Stomach (tissue), 9 donors: Measurements from ENCODE around the gene DNAJC10. TPM values are rescaled to one million over a fixed set of nuclear protein-coding genes. Genes with fewer than 3 reads are reported as not detected.
"Not testable (repeated sequence)": the region's sequence is repeated elsewhere in the genome, so short reads cannot be mapped to it uniquely, and the experiment has no call there.

Experiments used
- DNase-seq, 2 donors: peaks; one replicate each; pipeline versions ENCODE4 v3.0.0 to v3.0.0-alpha.2; 2013 to 2019
- H3K27ac ChIP-seq, 5 donors: fragments of 200-600 bp in 4 of 5; sonication (generic) in 4 of 5; one replicate each; pipeline ENCODE4 v1.5.1; 2013 to 2019; ENCODE audit warnings: mild to moderate bottlenecking in 1 of 5, moderate library complexity in 1 of 5
- H3K27me3 ChIP-seq, 3 donors: fragments of 200-600 bp; sonication (generic); one replicate each; pipeline ENCODE4 v1.5.1; 2017 to 2019; ENCODE audit warnings: mixed run types in 1 of 3
- H3K36me3 ChIP-seq, 4 donors: fragments of 200-600 bp; sonication (generic); 1 replicate in 3 of 4; 2 replicates in 1 of 4; pipeline ENCODE4 v1.5.1; 2016 to 2019
- H3K4me1 ChIP-seq, 4 donors: fragments of 200-600 bp; sonication (generic); one replicate each; pipeline ENCODE4 v1.5.1; 2016 to 2019
- H3K4me3 ChIP-seq, 4 donors: fragments of 200-600 bp; sonication (generic) in 3 of 4; one replicate each; pipeline ENCODE4 v1.5.1; 2016 to 2019; ENCODE audit warnings: mild to moderate bottlenecking in 1 of 4
- H3K9me3 ChIP-seq, 4 donors: fragments of 200-600 bp; sonication (generic); one replicate each; pipeline ENCODE4 v1.5.1; 2016 to 2019
- EP300 ChIP-seq: sonication (generic); formaldehyde crosslinking; IDR thresholded peaks from one replicate; pipeline ENCODE4 v1.6.1; 2017; ENCODE audit warnings: antibody characterized with exemption
- POLR2A ChIP-seq, 4 donors: fragments of 450-650 bp; IDR thresholded peaks; one replicate each; pipeline ENCODE4 v1.6.1; 2016; ENCODE audit warnings: antibody characterized with exemption in 4 of 4, control low read depth in 2 of 4, mild to moderate bottlenecking in 1 of 4, moderate library complexity in 1 of 4
- POLR2AphosphoS5 ChIP-seq, 3 donors: sonication (generic); formaldehyde crosslinking; IDR thresholded peaks; one replicate each; pipeline ENCODE4 v1.6.1; 2016; ENCODE audit warnings: antibody characterized with exemption in 3 of 3
- WGBS, 5 donors: extraction: QIAGEN DNeasy Blood & Tissue Kit in 3 of 5; methylation state at CpG; one replicate each; pipeline versions ENCODE4 v1.1.5 to v1.1.7; 2013 to 2018; 5-methylcytosine and 5-hydroxymethylcytosine counted together
- intact Hi-C: fragments of 100-400 bp; cut with DNase I; formaldehyde crosslinking; loops from one replicate; pipeline ENCODE4 v1.15.1; 2023; ENCODE audit warnings: low total_unique reads
- polyA plus RNA-seq, 3 donors: library from polyadenylated mRNA; stranded (reverse); fragments of 200-250 nt; gene quantifications; one replicate each; pipeline ENCODE4 v1.2.3, GENCODE V29; 2013
- total RNA-seq, 5 donors: library from RNA; depleted of rRNA; stranded (reverse); fragments of >200 nt; gene quantifications; one replicate each; pipeline versions ENCODE4 v1.1.0 to v1.2.3, GENCODE V29; 2014 to 2016
- TF ChIP-seq, protein P1 (sequence below), 7 experiments: fragments of 450-650 bp in 4 of 7; fragments of 200-600 bp in 3 of 7; sonication (generic) in 3 of 7; IDR thresholded peaks; one replicate each; pipeline ENCODE4 v1.5.1; 2016 to 2019; ENCODE audit warnings: antibody characterized with exemption in 7 of 7, control low read depth in 2 of 7, mild to moderate bottlenecking in 1 of 7
- donor health status: healthy with polysubstance abuse.
- donor health status: Bipolar disorder and iron deficiency.
- donor health status: healthy.

Gene DNAJC10
- total and polyA plus RNA-seq, 8 donors: 7.6 to 182 (median 20.3) TPM

DNA sequence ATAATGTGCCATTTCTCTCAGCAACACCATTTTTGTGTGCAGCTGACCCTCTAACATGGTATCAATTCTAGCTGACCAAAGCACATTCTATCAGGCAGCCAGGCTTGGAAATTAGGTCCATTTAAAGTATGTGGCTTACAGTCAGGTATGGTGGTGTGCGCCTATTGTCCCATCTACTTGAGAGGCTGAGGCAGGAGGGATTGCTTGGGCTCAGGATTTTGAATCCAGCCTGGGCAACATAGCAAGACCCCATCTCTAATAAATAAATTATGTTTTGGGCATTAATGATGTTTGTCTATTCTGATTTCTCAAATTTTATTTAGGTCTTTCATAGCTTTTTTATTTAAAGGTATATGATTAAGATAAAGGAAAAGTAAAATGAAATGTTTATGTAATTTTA is 63.3 kb downstream of the DNAJC10 start:
- TF ChIP-seq EP300 (no peak), POLR2AphosphoS5 (IDR thresholded peaks at IDR 0.05) (no peak), POLR2A (IDR thresholded peaks at IDR 0.05) (no peak)
- TF ChIP-seq, protein P1, sequence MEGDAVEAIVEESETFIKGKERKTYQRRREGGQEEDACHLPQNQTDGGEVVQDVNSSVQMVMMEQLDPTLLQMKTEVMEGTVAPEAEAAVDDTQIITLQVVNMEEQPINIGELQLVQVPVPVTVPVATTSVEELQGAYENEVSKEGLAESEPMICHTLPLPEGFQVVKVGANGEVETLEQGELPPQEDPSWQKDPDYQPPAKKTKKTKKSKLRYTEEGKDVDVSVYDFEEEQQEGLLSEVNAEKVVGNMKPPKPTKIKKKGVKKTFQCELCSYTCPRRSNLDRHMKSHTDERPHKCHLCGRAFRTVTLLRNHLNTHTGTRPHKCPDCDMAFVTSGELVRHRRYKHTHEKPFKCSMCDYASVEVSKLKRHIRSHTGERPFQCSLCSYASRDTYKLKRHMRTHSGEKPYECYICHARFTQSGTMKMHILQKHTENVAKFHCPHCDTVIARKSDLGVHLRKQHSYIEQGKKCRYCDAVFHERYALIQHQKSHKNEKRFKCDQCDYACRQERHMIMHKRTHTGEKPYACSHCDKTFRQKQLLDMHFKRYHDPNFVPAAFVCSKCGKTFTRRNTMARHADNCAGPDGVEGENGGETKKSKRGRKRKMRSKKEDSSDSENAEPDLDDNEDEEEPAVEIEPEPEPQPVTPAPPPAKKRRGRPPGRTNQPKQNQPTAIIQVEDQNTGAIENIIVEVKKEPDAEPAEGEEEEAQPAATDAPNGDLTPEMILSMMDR (IDR thresholded peaks at IDR 0.05): no peak
- peaks cover 9 to 54% (median 47%) of the 10 kb centered on the region in 4 donors for H3K36me3 ChIP-seq
- H3K27ac ChIP-seq: no peak overlapping the region
- H3K4me3 ChIP-seq: no peak overlapping the region
- WGBS, 5 donors: 92 to 100% (median 100%) methylated on average over 1 of the region's 1 CpG
- H3K9me3 ChIP-seq: peaks cover 0 to 3% (median 0%) of the 10 kb centered on the region in 4 donors
- H3K4me1 ChIP-seq: no peaks in the 10 kb centered on the region
- intact Hi-C loops: no loop called here
- no peaks in the 10 kb centered on the region for H3K27me3 ChIP-seq
- DNase-seq: no peak

DNA sequence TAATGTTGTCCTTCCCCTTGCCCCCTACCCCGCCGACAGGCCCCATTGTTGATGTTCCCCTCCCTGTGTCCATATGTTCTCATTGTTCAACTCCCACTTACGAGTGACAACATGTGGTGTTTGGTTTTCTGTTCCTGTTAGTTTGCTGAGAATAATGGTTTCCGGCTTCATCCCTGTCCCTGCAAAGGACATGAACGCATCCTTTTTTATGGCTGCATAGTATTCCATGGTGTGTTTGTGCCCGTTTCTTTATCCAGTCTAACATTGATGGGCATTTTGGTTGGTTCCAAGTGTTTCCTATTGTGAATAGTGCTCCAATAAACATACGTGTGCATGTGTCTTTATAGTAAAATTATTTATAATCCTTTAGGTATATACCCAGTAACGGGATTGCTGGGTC is 65.0 kb downstream of the DNAJC10 start:
- H3K4me1 ChIP-seq, H3K27me3 ChIP-seq, H3K4me3 ChIP-seq, H3K9me3 ChIP-seq, H3K27ac ChIP-seq, DNase-seq, intact Hi-C loops: not testable (repeated sequence)
- 96 to 99% (median 98%) methylated on average over 8 of the region's 8 CpGs for WGBS, 5 donors
- peaks cover 9 to 38% (median 32%) of the 10 kb centered on the region in 4 donors for H3K36me3 ChIP-seq

DNA sequence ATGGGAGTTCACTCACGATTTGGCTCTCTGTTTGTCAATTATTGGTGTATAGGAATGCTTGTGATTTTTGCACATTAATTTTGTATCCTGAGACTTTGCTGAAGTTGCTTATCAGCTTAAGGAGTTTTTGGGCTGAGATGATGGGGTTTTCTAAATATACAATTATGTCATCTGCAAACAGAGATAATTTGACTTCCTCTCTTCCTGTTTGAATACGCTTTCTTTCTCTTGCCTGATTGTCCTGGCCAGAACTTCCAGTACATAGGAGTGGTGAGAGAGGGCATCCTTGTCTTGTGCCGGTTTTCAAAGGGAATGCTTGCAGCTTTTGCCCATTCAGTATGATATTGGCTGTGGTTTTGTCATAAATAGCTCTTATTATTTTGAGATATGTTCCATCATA is 66.6 kb downstream of the DNAJC10 start:
- H3K36me3 ChIP-seq: peaks cover 3 to 24% (median 19%) of the 10 kb centered on the region in 4 donors
- intact Hi-C loops, DNase-seq, H3K4me3 ChIP-seq, H3K4me1 ChIP-seq, H3K9me3 ChIP-seq, H3K27me3 ChIP-seq, H3K27ac ChIP-seq: not testable (repeated sequence)
- WGBS, 5 donors: 75 to 79% (median 78%) methylated on average over 3 of the region's 3 CpGs

DNA sequence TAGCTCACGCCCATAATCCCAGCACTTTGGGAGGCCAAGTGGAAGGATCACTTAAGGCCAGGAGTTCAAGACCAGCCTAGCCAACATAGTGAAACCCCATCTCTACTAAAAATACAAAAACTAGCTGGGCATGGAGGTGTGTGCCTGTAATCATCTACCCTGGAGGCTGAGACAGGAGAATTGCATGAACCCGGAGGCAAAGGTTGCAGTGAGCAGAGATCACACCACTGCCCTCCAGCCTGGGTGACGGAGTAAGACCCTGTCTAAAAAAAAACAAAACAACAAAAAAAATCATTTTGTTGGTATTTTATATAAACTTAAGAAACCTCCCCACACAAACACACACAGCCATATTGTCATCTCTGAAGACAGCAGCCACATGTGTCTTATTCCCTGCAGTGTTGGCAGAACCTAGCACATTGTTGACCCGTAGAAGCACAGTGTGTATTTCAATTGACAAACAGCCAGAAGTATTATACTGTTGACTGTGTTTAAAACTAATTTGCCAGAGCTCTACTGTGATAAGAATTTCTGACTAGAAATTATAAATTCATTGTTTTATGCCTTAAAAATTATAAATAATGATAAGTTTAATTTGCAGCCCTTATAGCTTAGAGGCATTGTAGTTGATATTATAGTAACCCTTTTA is 68.1 kb downstream of the DNAJC10 start:
- no peak overlapping the region for H3K4me3 ChIP-seq
- peaks cover 0 to 3% (median 0%) of the 10 kb centered on the region in 4 donors for H3K9me3 ChIP-seq
- H3K36me3 ChIP-seq: peaks cover 3 to 15% (median 12%) of the 10 kb centered on the region in 4 donors
- 71 to 83% (median 76%) methylated on average over 4 of the region's 4 CpGs for WGBS, 5 donors
- peaks cover 0 to 6% (median 0%) of the 10 kb centered on the region in 4 donors for H3K4me1 ChIP-seq
- no peak overlapping the region for H3K27ac ChIP-seq
- H3K27me3 ChIP-seq: no peaks in the 10 kb centered on the region
- intact Hi-C loops: no loop called here
- DNase-seq: no peak
- TF ChIP-seq EP300: no peak
- TF ChIP-seq POLR2A (IDR thresholded peaks at IDR 0.05): no peak
- TF ChIP-seq, protein P1 (IDR thresholded peaks at IDR 0.05): no peak
- no peak for TF ChIP-seq POLR2AphosphoS5 (IDR thresholded peaks at IDR 0.05)

DNA sequence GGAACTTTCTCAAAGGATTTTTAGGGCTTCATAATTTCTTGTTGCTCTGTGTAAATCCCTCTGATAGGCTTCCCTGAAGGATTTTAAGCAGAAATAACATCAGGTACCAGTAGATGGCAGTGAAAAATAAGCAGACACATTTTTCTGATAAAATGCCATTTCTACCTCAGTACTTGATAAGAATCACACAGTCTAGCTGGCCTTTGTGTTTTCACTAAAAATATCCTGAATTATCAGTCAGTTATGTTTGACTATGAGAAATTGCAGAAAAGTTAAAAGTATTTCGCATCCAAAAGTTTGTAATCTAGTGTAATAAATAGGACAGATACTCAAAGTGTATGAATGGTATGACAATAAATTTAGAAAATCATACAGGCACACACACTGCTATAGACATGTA is 68.7 kb downstream of the DNAJC10 start:
- peaks cover 3 to 13% (median 10%) of the 10 kb centered on the region in 4 donors for H3K36me3 ChIP-seq
- intact Hi-C loops: no loop called here
- DNase-seq: peak in 1 of 2 donors; percentile 66
- WGBS, 5 donors: 44 to 64% (median 61%) methylated on average over 1 of the region's 1 CpG
- TF ChIP-seq EP300 (no peak), POLR2A (IDR thresholded peaks at IDR 0.05) (no peak)
- TF ChIP-seq, protein P1 (IDR thresholded peaks at IDR 0.05): peak in 5 of 7 experiments; percentile 21 to 44 (median 35)
- no peak overlapping the region for H3K4me3 ChIP-seq
- no peaks in the 10 kb centered on the region for H3K27me3 ChIP-seq
- H3K27ac ChIP-seq: no peak overlapping the region
- peaks cover 0 to 6% (median 0%) of the 10 kb centered on the region in 4 donors for H3K4me1 ChIP-seq
- peaks cover 0 to 3% (median 0%) of the 10 kb centered on the region in 4 donors for H3K9me3 ChIP-seq
